Mononuclear cell (primary cell): Measurements from ENCODE around the gene RASSF5. TPM values are rescaled to one million over a fixed set of nuclear protein-coding genes. Genes with fewer than 3 reads are reported as not detected.
"Not testable (repeated sequence)": the region's sequence is repeated elsewhere in the genome, so short reads cannot be mapped to it uniquely, and the experiment has no call there.

Experiments used
- H3K27me3 ChIP-seq: 2 replicates; pipeline ENCODE4 v1.6.0; 2011; ENCODE audit warnings: low read length, control low read depth; ENCODE audit not compliant: insufficient read depth
- H3K4me1 ChIP-seq: 2 replicates; pipeline ENCODE4 v1.5.1; 2011; ENCODE audit warnings: mild to moderate bottlenecking, low read length, control low read depth; ENCODE audit not compliant: insufficient read depth
- H3K4me3 ChIP-seq: 2 replicates; pipeline ENCODE4 v1.5.1; 2011; ENCODE audit warnings: mild to moderate bottlenecking, low read length, moderate library complexity
- H3K9me3 ChIP-seq: 2 replicates; pipeline ENCODE4 v1.5.1; 2011; ENCODE audit warnings: low read depth, mild to moderate bottlenecking, control low read depth, low read length
- total RNA-seq: library from RNA; depleted of rRNA; stranded (reverse); fragments of >200 nt; gene quantifications from one replicate; pipeline ENCODE4 v1.2.3, GENCODE V29; 2012

Gene RASSF5
- total RNA-seq, 1 donor: 209 TPM

DNA sequence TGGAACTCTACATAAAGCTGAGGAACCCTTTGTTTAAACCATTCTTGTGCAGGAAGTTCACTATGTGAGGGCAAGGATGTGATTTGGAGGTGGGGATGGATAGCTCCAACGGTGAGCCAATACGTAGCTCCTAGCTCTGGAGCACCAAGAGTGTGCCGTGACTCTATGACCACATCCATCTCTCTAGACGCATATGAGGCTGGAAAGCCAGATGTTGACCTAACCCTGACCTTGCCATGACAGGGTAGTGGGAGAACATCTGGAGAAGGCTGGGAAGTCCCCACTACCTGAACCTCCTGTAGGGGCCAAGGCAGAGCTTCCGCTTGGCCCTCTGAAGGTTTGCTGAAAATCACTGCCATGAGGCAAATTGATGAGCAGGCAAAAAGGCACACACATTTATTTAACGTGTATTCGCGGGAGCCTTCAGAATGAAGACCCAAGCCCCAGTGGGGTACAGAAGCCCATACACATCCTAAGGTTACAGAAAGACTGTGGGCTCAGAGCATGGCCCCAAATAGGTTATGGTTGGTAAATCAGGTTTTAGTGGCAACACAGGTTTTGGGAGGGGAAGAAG is 61.5 kb downstream of the RASSF5 start:
- Histone ChIP-seq H3K27me3 (no peaks in the 10 kb centered on the region), H3K4me3 (no peak overlapping the region), H3K9me3 (no peaks in the 10 kb centered on the region), H3K4me1 (peaks cover 98% of the 10 kb centered on the region)

- Histone ChIP-seq H3K27me3 (no peaks in the 10 kb centered on the region), H3K4me3 (no peak overlapping the region), H3K4me1 (peaks cover 98% of the 10 kb centered on the region), H3K9me3 (no peaks in the 10 kb centered on the region)
Measured at GRCh38 chr1:206569556-206569955, 62.2 kb downstream of the RASSF5 start.

- Histone ChIP-seq H3K27me3 (no peaks in the 10 kb centered on the region), H3K4me1 (peaks cover 98% of the 10 kb centered on the region), H3K9me3 (no peaks in the 10 kb centered on the region), H3K4me3 (no peak overlapping the region)
Measured at GRCh38 chr1:206570529-206570928, 63.2 kb downstream of the RASSF5 start.

GRCh38 chr1:206572835-206573234 is 65.5 kb downstream of the RASSF5 start:
- Histone ChIP-seq H3K9me3 (no peaks in the 10 kb centered on the region), H3K4me1 (peaks cover 98% of the 10 kb centered on the region), H3K27me3 (no peaks in the 10 kb centered on the region), H3K4me3 (no peak overlapping the region)

DNA sequence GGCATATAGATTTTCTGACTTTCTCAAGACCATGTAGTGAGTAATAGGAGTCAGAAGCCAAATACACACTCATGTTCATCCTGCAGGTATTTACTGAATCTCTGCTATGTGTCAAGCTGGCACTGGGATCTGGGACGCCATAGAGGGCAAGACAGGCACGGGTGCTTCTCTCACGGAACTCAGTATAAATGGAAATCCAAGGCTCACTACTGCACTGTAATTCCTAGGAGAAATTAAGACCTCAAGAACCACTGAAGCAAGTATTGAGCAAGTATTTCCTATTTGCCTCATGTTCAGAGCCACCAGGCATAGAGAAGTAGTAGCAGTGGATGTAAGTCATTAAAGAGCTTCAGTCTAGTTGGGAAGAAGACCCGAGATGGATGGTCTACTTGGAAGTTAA is 66.0 kb downstream of the RASSF5 start:
- Histone ChIP-seq H3K4me1 (peaks cover 98% of the 10 kb centered on the region), H3K9me3 (no peaks in the 10 kb centered on the region), H3K27me3 (no peaks in the 10 kb centered on the region), H3K4me3 (no peak overlapping the region)

- peaks cover 98% of the 10 kb centered on the region for H3K4me1 ChIP-seq
- H3K27me3 ChIP-seq: no peaks in the 10 kb centered on the region
- no peak overlapping the region for H3K4me3 ChIP-seq
- H3K9me3 ChIP-seq: no peaks in the 10 kb centered on the region
Measured at GRCh38 chr1:206573762-206574161, 66.4 kb downstream of the RASSF5 start.

GRCh38 chr1:206575165-206575893 is 68.0 kb downstream of the RASSF5 start:
- Histone ChIP-seq H3K4me1 (peaks cover 98% of the 10 kb centered on the region), H3K9me3 (no peaks in the 10 kb centered on the region), H3K4me3 (no peak overlapping the region), H3K27me3 (no peaks in the 10 kb centered on the region)

DNA sequence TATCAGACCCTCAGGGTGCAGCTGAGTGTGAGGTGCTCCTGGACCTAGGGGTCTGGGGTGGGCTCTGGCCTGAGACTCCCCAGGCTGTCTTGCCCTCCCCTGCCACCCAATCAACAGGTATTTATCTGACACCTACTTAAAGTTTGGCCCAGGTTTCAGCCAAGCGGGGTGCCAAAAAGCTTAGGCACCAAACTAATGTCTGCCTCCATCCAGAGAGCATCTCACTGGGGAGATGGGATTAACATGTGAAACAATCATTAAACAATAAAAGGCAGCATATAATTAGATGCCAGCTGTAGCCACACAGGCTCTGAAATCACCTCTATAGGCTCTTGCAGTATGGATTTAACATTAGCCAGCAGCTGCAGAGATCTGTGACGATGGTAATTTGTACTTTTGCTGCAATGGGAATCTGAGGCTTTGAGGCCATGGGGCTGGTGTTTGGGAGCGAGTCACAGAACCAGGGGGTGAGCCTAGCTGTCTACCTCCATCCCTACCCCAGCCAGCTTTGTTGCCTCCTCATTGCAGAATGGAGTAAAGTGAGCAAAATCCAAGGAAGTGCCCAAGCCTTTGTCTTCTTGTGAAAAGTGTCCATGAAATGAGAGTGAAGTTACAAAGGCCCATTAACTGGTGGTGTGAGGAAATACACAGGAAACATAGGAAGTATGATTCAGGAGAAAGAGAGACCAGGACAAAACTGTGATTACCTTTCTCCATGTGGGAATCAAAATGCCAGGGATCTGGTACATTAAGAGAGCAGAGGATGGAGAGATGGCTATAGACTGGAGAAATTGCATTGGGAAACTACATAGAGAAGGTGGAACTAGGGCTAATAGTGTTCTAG is 68.8 kb downstream of the RASSF5 start:
- Histone ChIP-seq H3K9me3 (no peaks in the 10 kb centered on the region), H3K27me3 (no peaks in the 10 kb centered on the region), H3K4me1 (peaks cover 100% of the 10 kb centered on the region), H3K4me3 (peak overlapping the region; percentile 7)

- no peaks in the 10 kb centered on the region for H3K9me3 ChIP-seq
- peaks cover 100% of the 10 kb centered on the region for H3K4me1 ChIP-seq
- no peaks in the 10 kb centered on the region for H3K27me3 ChIP-seq
- no peak overlapping the region for H3K4me3 ChIP-seq
Measured at GRCh38 chr1:206577626-206578025, 70.3 kb downstream of the RASSF5 start.

DNA sequence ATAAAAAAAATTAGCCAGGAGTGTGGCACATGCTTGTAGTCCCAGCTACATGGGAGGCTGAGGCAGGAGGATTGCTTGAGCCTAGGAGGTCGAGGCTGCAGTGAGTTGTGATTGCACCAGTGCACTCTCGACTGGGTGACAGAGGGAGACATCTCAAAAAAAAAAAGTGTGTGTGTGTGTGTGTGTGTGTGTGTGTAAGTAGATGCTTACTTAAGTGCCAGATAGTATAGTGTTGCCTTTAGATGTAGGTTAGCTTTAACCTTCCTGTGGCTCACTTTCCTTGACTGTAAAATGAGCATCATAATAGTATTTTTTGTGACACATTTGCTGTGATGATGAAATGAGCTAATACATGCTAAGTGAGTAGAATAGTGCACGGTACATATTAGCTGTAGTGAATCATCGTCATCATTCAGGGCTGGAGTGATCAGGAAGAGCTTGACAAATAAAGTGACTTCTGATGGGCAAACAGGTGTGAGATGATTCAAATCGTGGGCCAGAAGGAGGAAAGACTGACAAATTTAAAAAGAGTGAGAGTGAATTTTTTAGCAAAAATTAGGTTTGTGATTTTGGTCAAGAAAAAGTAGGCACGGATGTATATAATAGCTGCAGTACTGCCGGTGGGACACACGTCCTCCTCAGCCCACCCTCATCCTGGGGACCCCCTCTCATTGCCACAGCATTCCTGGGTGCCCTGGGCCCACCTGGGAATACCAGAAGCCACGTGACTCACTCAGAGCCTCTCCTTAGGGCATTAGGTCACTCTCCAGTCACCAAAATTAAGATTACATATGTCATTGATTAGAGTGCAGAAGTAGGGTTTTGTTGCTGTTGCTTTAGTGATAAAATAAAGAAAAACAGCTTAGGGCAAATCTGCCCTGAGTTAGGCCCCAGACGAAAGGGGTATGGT is 71.0 kb downstream of the RASSF5 start:
- Histone ChIP-seq H3K4me1 (peaks cover 100% of the 10 kb centered on the region), H3K9me3 (no peaks in the 10 kb centered on the region), H3K4me3 (no peak overlapping the region), H3K27me3 (no peaks in the 10 kb centered on the region)

DNA sequence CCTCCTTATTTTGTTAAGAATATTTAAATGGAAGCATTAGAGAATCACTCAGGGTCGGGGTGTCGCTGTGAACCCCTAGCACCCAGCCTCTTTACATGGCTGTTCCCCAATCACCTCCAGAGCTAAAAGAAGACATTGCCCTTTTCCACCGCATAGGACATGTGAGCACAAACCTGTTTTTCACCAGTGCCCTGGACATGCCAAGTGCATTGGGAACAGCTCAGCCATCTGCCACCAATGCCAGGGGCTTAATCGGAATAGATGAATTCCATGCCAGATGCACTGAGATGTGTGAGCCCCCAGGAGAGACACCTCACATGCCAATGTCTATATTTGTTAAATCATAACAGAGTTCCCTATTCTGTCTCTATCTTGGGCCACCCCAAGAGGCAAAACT is 71.6 kb downstream of the RASSF5 start:
- Histone ChIP-seq H3K4me1 (peaks cover 100% of the 10 kb centered on the region), H3K4me3 (no peak overlapping the region), H3K9me3 (no peaks in the 10 kb centered on the region), H3K27me3 (no peaks in the 10 kb centered on the region)

GRCh38 chr1:206579747-206580437 is 72.6 kb downstream of the RASSF5 start:
- Histone ChIP-seq H3K9me3 (no peaks in the 10 kb centered on the region), H3K4me3 (peak overlapping the region; percentile 8), H3K27me3 (no peaks in the 10 kb centered on the region), H3K4me1 (peaks cover 92% of the 10 kb centered on the region)

GRCh38 chr1:206580438-206581113 is 73.2 kb downstream of the RASSF5 start:
- no peaks in the 10 kb centered on the region for H3K27me3 ChIP-seq
- H3K4me3 ChIP-seq: peak overlapping the region; percentile 8

DNA sequence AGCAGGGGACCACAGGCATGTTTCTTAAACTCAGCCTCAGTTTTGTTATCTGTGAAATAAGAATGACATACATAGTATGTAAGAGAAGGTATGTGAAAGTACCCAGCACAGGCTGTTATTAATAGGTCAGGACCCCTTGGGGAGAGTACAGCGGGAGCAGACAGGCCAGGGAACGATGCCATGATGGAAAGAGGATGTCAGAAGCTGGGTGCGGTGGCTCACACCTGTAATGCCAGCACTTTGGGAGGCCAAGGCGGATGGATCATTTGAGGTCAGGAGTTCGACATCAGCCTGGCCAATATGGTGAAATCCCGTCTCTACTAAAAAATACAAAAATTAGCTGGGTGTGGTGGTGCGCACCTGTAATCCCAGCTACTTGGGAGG is 73.8 kb downstream of the RASSF5 start:
- not testable (repeated sequence) for H3K27me3 ChIP-seq, H3K9me3 ChIP-seq, H3K4me3 ChIP-seq
- peaks cover 80% of the 10 kb centered on the region for H3K4me1 ChIP-seq

More at GRCh38 chr1:206580438-206581113, 73.2 kb downstream of the RASSF5 start:
- H3K4me1 ChIP-seq: peaks cover 85% of the 10 kb centered on the region
- H3K9me3 ChIP-seq: no peaks in the 10 kb centered on the region
